ENCODE measurements around the gene ERN2. TPM values are rescaled to one million over a fixed set of nuclear protein-coding genes. Genes with fewer than 3 reads are reported as not detected.

Gene ERN2
- total and polyA plus RNA-seq, 9 of the 15 experiments (the other 6 are each of a cell fraction or from before 2014, with no cell fraction given): 0.07 to 1.5 (median 0.51) TPM; not detected in 3

GRCh38 chr16:23640931-23641765, 71.9 kb downstream of the ERN2 start, which contains the start of the genes DCTN5 and PALB2 (continued):
- TF ChIP-seq POLR2AphosphoS5 (IDR thresholded peaks at IDR 0.05; ENCODE audit: control insufficient read depth, insufficient read depth, low read depth, low read length) (peak; percentile 68; the same call in 1 of the 2 replicates), NR2C2 (CRISPR knock-in tag; IDR thresholded peaks at IDR 0.05) (no peak), NR2C2 (tag; IDR thresholded peaks at IDR 0.05) (peak; percentile 67), SOX6 (IDR thresholded peaks at IDR 0.05) (0 out of 2 replicates have a peak, but pooled peaks have one; percentile 23), ZNF449 (CRISPR knock-in tag; IDR thresholded peaks at IDR 0.05) (no peak), ESRRB (CRISPR knock-in tag; IDR thresholded peaks at IDR 0.05; ENCODE audit: borderline replicate concordance) (no peak), MCM7 (IDR thresholded peaks at IDR 0.05) (no peak), ZZZ3 (IDR thresholded peaks at IDR 0.05) (peak; percentile 70; the same call in 1 of the 2 replicates), ZNF24 (IDR thresholded peaks at IDR 0.05) (no peak), NCOA4 (IDR thresholded peaks at IDR 0.05; ENCODE audit: partially characterized antibody) (peak; percentile 99), ZFP1 (CRISPR knock-in tag; IDR thresholded peaks at IDR 0.05) (no peak), SREBF2 (CRISPR knock-in tag; IDR thresholded peaks at IDR 0.05) (0 out of 2 replicates have a peak, but pooled peaks have one; percentile 56), U2AF1 (optimal IDR thresholded peaks at IDR 0.05; ENCODE audit: low read depth, low read length) (no peak), KLF16 (IDR thresholded peaks at IDR 0.05) (no peak), ZNF584 (CRISPR knock-in tag; IDR thresholded peaks at IDR 0.05; ENCODE audit: low read depth) (no peak), GABPB1 (CRISPR knock-in tag; IDR thresholded peaks at IDR 0.05) (peak; percentile 95), MTF1 (CRISPR knock-in tag; IDR thresholded peaks at IDR 0.05; ENCODE audit: borderline replicate concordance) (no peak), TEAD1 (CRISPR knock-in tag; IDR thresholded peaks at IDR 0.05) (peak in 1 of 2 experiments; percentile 58; a peak in 2 of 4 replicates), MYC (IDR thresholded peaks at IDR 0.05; ENCODE audit: low read depth, low read length) (peak; percentile 94), MYC (CRISPR knock-in tag; IDR thresholded peaks at IDR 0.05; ENCODE audit: borderline replicate concordance, low read depth) (0 out of 2 replicates have a peak, but pooled peaks have one; percentile 64)
- TF ChIP-seq, protein P1, sequence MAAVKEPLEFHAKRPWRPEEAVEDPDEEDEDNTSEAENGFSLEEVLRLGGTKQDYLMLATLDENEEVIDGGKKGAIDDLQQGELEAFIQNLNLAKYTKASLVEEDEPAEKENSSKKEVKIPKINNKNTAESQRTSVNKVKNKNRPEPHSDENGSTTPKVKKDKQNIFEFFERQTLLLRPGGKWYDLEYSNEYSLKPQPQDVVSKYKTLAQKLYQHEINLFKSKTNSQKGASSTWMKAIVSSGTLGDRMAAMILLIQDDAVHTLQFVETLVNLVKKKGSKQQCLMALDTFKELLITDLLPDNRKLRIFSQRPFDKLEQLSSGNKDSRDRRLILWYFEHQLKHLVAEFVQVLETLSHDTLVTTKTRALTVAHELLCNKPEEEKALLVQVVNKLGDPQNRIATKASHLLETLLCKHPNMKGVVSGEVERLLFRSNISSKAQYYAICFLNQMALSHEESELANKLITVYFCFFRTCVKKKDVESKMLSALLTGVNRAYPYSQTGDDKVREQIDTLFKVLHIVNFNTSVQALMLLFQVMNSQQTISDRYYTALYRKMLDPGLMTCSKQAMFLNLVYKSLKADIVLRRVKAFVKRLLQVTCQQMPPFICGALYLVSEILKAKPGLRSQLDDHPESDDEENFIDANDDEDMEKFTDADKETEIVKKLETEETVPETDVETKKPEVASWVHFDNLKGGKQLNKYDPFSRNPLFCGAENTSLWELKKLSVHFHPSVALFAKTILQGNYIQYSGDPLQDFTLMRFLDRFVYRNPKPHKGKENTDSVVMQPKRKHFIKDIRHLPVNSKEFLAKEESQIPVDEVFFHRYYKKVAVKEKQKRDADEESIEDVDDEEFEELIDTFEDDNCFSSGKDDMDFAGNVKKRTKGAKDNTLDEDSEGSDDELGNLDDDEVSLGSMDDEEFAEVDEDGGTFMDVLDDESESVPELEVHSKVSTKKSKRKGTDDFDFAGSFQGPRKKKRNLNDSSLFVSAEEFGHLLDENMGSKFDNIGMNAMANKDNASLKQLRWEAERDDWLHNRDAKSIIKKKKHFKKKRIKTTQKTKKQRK (IDR thresholded peaks at IDR 0.05; ENCODE audit: borderline replicate concordance, low read depth, low read length): no peak
- TF ChIP-seq, protein P2, sequence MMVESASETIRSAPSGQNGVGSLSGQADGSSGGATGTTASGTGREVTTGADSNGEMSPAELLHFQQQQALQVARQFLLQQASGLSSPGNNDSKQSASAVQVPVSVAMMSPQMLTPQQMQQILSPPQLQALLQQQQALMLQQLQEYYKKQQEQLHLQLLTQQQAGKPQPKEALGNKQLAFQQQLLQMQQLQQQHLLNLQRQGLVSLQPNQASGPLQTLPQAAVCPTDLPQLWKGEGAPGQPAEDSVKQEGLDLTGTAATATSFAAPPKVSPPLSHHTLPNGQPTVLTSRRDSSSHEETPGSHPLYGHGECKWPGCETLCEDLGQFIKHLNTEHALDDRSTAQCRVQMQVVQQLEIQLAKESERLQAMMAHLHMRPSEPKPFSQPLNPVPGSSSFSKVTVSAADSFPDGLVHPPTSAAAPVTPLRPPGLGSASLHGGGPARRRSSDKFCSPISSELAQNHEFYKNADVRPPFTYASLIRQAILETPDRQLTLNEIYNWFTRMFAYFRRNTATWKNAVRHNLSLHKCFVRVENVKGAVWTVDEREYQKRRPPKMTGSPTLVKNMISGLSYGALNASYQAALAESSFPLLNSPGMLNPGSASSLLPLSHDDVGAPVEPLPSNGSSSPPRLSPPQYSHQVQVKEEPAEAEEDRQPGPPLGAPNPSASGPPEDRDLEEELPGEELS (CRISPR knock-in tag; IDR thresholded peaks at IDR 0.05; ENCODE audit: borderline replicate concordance): 0 out of 2 replicates have a peak, but pooled peaks have one; percentile 57
